NT2/D1 (cell line): Measurements from ENCODE around the gene CERS4.

ENCODE experiments used
- YY1 ChIP-seq: IDR thresholded peaks from 2 replicates; pipeline ENCODE4 v1.6.1; 2011; ENCODE audit not compliant: insufficient read length, insufficient read depth
- ZNF274 ChIP-seq: IDR thresholded peaks from 2 replicates; pipeline ENCODE4 v1.6.1; 2011; ENCODE audit warnings: mild to moderate bottlenecking, low read depth, low read length

- TF ChIP-seq ZNF274 (no peak), YY1 (no peak)
These were observed 14.5 kb upstream of the CERS4 start for GRCh38 chr19:8194528-8195267.
